Motor neuron (in vitro differentiated cells): ENCODE measurements around the gene MAP10. TPM values are rescaled to one million over a fixed set of nuclear protein-coding genes. Genes with fewer than 3 reads are reported as not detected.

ENCODE experiments used
- ATAC-seq, 8 experiments: fragments of 200-7000 bp; cut with Tn5 transposase; replicated peaks in 6 of 8; 2 replicates each; pipeline ENCODE4 v1.8.0; 2021; ENCODE audit warnings: mild to moderate bottlenecking in 8 of 8, moderate library complexity in 8 of 8
- H3K27ac ChIP-seq, 2 donors: fragments of 250-450 bp; sonication (Bioruptor Pico); 2 replicates each; pipeline ENCODE4 v1.9.0; 2021; ENCODE audit warnings: antibody characterized with exemption in 2 of 2, mild to moderate bottlenecking in 2 of 2, moderate library complexity in 1 of 2
- H3K4me1 ChIP-seq, 2 donors: fragments of 250-450 bp; sonication (Bioruptor Pico); replicated peaks in 1 of 2; 2 replicates each; pipeline ENCODE4 v1.6.1; 2021; ENCODE audit warnings: antibody characterized with exemption in 2 of 2, mild to moderate bottlenecking in 2 of 2, moderate library complexity in 1 of 2
- H3K4me3 ChIP-seq, 5 donors: fragments of 250-450 bp; sonication (Bioruptor Pico); 2 replicates each; pipeline ENCODE4 v1.9.0; 2021; ENCODE audit warnings: antibody characterized with exemption in 5 of 5, mild to moderate bottlenecking in 5 of 5, moderate library complexity in 4 of 5
- WGBS, 10 experiments: fragments of 450-650 bp; shearing (Covaris generic); methylation state at CpG; one replicate each; pipeline ENCODE4 v1.0.0; 2022; 5-methylcytosine and 5-hydroxymethylcytosine counted together
- in situ Hi-C, 9 experiments: fragments of 400-800 bp; cut with MboI; loops; one replicate each; pipeline ENCODE4 v1.15.0; 2021; ENCODE audit warnings: low sequenced_read_pairs in 9 of 9, low pct_unique_long_range_greater_than_20kb in 2 of 9; ENCODE audit not compliant: unreplicated experiment in 9 of 9
- total RNA-seq, 8 experiments: library from RNA; unstranded; fragments of 300-600 nt; gene quantifications; 2 replicates each; pipeline versions ENCODE4 v1.2.3 to v1.2.4, GENCODE V29; 2022

MAP10 gene
- total RNA-seq, 8 experiments from 2014 or later, result 2.2 to 9.5 (median 5.2) TPM

DNA sequence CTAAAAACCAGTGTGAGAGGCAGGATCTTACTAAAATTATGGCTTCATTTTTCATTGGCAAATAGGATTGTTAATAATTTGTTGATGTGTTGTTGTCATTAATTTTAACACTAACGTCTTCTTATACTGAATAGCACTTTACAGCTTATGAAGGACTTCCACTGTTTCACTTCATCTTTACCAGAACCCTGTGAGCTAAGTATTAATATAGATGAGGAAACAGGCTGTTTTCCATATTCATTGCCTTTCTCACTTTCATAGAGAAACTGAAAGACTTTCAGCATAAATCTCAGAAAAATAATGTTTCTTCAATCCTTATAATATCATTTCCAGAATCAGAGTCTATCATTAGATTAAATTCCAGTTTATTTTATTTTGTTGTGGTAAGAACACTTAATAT, 8.5 kb downstream of the MAP10 start:
- Histone ChIP-seq H3K27ac (no peak overlapping the region), H3K4me1 (peaks cover 4 to 9% of the 10 kb centered on the region in 2 donors), H3K4me3 (no peak overlapping the region)
- in situ Hi-C loops, result no loop called here
- 40 to 100% (median 85%) methylated on average over 1 of the region's 1 CpG; no CpG with 5 or more reads in 2 of the 10 experiments for WGBS, 10 experiments
- ATAC-seq, result peak in 1 of 8 experiments; percentile 44

DNA sequence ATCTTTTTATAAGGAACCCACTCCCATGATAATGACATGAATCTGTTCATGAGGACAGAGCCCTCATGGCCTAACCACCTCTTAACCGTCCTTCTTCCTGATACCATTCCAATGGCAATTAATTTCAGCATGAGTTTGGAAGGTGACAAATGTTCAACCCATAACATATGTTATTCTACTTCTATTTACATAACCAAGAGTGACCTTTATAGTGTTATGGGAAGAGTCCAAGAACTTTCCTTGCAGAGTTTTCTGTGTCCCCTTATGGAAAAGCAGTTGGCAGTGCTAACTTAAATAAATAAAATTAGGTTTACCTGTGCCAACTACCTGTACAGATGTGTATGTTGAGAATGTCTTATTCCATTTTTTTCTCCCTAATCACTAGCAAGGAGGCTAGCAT, 11.1 kb downstream of the MAP10 start:
- WGBS, 10 experiments, result 67 to 100% (median 95%) methylated on average over 1 of the region's 1 CpG; no CpG with 5 or more reads in 4 of the 10 experiments
- in situ Hi-C loops, result no loop called here
- H3K4me1 ChIP-seq, result no peaks in the 10 kb centered on the region

DNA sequence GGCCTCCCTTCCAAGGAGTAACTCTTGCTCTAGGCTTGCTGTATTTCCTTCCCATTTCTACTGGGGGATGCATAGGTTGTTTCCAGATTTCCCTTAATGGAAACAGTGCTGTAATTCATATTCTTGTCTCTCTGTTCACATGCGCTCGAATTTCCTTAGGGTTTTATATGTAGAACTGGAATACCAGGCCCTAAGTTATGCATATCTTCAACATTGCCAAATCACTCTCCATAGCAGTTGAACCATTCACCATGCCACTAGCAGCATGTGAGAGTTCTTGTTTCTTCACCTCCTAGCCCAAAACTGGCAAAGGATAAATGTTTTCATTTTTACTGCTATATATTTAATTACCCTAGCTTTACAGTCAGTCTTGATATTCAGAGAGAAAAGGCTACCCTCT, 12.8 kb downstream of the MAP10 start:
- Histone ChIP-seq H3K27ac (no peak overlapping the region), H3K4me1 (no peaks in the 10 kb centered on the region), H3K4me3 (no peak overlapping the region)
- peak in 3 of 8 experiments; percentile 46 to 73 (median 59) for ATAC-seq
- 28 to 100% (median 78%) methylated on average over 2 of the region's 2 CpGs; no CpG with 5 or more reads in 1 of the 10 experiments for WGBS, 10 experiments
- in situ Hi-C loops, result no loop called here

More for the DNA sequence above, 11.1 kb downstream of the MAP10 start:
- no peak for ATAC-seq
- Histone ChIP-seq H3K4me3 (no peak overlapping the region), H3K27ac (no peak overlapping the region)

GRCh38 chr1:232820431-232820830, 15.2 kb downstream of the MAP10 start:
- ATAC-seq, result no peak
- in situ Hi-C loops, result no loop called here
- Histone ChIP-seq H3K4me1 (no peaks in the 10 kb centered on the region), H3K27ac (no peak overlapping the region), H3K4me3 (no peak overlapping the region)
- WGBS, 10 experiments, result 88 to 100% (median 100%) methylated on average over 1 of the region's 1 CpG; no CpG with 5 or more reads in 4 of the 10 experiments

DNA sequence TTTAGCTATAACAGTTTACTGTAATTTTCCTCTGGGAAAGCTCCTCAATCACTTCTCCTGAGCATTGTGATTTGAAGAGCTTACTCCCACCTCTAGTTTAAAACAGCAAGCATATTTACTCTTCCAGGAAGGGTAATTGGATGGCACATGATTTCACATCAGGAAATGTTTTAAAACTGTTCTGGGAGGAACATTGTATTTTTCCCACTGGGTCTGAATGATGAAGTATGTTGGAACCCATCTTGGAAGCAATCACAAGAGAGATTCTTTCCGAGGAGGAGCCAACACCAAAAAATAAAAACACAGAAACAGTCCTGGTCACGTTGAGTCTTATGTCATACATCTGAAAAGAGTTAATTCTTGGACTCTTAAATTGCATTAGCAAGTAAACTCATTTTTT, 17.3 kb downstream of the MAP10 start:
- no peak for ATAC-seq
- in situ Hi-C loops, result no loop called here
- Histone ChIP-seq H3K4me3 (no peak overlapping the region), H3K27ac (no peak overlapping the region), H3K4me1 (no peaks in the 10 kb centered on the region)
- WGBS, 10 experiments, result 13 to 100% (median 83%) methylated on average over 1 to 2 of the region's 2 CpGs; no CpG with 5 or more reads in 3 of the 10 experiments

GRCh38 chr1:232826318-232826717, 21.1 kb downstream of the MAP10 start:
- Histone ChIP-seq H3K4me1 (no peaks in the 10 kb centered on the region), H3K4me3 (no peak overlapping the region), H3K27ac (no peak overlapping the region)
- WGBS, 10 experiments, result 40 to 100% (median 86%) methylated on average over 1 of the region's 1 CpG; no CpG with 5 or more reads in 2 of the 10 experiments
- in situ Hi-C loops, result no loop called here
- ATAC-seq, result no peak

GRCh38 chr1:232830661-232831060, 25.4 kb downstream of the MAP10 start:
- in situ Hi-C loops, result no loop called here
- WGBS, 10 experiments, result 85 to 95% (median 93%) methylated on average over 2 of the region's 2 CpGs; no CpG with 5 or more reads in 7 of the 10 experiments
- Histone ChIP-seq H3K27ac (no peak overlapping the region), H3K4me3 (no peak overlapping the region), H3K4me1 (no peaks in the 10 kb centered on the region)
- no peak for ATAC-seq

DNA sequence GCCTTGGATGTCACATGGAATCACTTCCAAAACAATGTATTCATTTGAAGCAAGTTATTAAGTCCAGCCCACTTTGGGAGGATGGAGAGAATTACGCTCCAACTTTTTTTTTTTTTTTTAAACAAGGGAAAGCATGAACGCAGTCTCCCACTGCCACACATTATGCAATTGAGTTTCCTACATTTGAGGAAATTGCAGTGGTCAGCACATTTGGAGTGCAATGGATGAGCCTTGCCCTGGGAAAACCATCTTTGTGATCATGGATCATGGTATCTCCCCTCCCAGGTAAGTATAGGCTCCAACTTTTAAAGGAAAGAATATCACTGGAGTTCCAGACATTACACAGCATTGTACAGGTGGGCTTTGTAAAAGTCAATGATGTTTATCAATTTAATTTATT, 26.7 kb downstream of the MAP10 start:
- H3K4me3 ChIP-seq, result no peak overlapping the region
- no peak overlapping the region for H3K27ac ChIP-seq
- 17 to 100% (median 90%) methylated on average over 1 to 2 of the region's 2 CpGs; no CpG with 5 or more reads in 1 of the 10 experiments for WGBS, 10 experiments
- no peaks in the 10 kb centered on the region for H3K4me1 ChIP-seq
- in situ Hi-C loops, result no loop called here
- ATAC-seq, result no peak

DNA sequence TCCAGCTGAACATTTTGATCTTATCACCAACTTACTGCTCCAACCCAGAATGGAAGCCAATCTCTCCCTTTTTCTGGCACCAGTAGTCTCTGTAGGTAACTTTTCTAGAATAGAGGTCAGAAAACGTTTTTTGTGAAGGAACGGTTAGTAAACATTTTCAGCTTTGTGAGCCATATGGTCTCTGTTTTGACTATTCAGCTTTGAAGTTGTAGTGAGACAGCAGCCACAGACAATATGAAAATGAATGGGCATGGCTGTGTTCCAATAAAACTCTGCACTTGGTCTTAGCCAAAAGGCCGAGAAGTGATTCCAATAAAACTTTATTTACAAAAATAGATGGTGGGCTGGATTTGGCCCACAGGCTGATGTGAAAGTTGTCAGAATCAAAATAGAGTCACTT, 28.9 kb downstream of the MAP10 start:
- no peak overlapping the region for H3K27ac ChIP-seq
- H3K4me1 ChIP-seq, result no peaks in the 10 kb centered on the region
- H3K4me3 ChIP-seq, result no peak overlapping the region
- WGBS, 10 experiments, result 0 to 79% (median 61%) methylated on average over 1 to 3 of the region's 3 CpGs; no CpG with 5 or more reads in 1 of the 10 experiments
- ATAC-seq, result no peak
- in situ Hi-C loops, result no loop called here

DNA sequence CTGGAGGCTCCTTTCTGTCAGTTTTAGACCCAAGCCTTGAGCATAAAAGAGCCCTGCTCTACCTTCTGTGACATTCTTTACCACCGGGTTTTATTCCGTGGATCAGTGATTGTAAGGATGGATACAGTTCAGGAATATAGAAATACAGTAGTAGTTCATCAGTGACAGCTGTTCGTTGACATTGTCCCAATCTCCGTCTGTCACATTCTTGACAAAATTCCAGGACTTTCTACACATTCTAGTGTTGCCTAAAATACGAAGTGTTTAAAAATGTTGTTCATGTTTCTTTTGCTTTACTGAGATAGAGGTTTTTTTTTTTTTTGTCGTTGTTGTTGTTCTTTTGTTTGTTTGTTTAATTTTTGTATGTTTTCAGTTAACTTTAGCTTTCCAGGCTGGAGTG, 29.9 kb downstream of the MAP10 start:
- no peak overlapping the region for H3K4me3 ChIP-seq
- 35 to 95% (median 82%) methylated on average over 3 to 6 of the region's 6 CpGs for WGBS, 10 experiments
- no peak for ATAC-seq
- in situ Hi-C loops, result no loop called here
- no peak overlapping the region for H3K27ac ChIP-seq
- H3K4me1 ChIP-seq, result no peaks in the 10 kb centered on the region

DNA sequence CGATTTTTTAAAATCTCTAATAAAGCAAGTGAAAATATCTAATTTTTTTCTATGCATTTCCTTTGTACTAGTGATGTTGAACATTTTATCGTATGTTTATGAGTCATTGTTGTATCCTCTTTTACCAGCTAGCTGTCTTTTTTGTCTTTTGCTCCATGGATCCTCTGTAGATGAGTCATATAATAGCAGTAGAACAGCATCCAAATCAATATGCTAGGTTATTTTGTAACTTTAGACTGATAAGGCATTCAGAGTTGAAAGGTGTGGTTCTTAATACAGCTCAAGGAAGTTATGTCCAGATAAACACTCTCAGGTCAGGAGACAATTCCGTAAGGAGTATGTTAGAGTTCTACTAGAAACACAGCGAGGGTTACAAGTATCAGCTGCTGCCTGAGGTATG, 31.9 kb downstream of the MAP10 start:
- ATAC-seq, result peak in 1 of 8 experiments; percentile 31
- in situ Hi-C loops, result no loop called here
- no peak overlapping the region for H3K27ac ChIP-seq
- 59 to 91% (median 81%) methylated on average over 2 to 4 of the region's 4 CpGs for WGBS, 10 experiments
- H3K4me3 ChIP-seq, result no peak overlapping the region
- no peaks in the 10 kb centered on the region for H3K4me1 ChIP-seq

GRCh38 chr1:232841823-232842565, 36.8 kb downstream of the MAP10 start:
- in situ Hi-C loops, result no loop called here
- no peak for ATAC-seq
- Histone ChIP-seq H3K27ac (no peak overlapping the region), H3K4me3 (no peak overlapping the region), H3K4me1 (peaks cover 5 to 6% of the 10 kb centered on the region in 2 donors)
- 43 to 100% (median 83%) methylated on average over 1 to 6 of the region's 6 CpGs for WGBS, 10 experiments

GRCh38 chr1:232844791-232845190, 39.6 kb downstream of the MAP10 start:
- in situ Hi-C loops, result no loop called here
- no peak for ATAC-seq
- Histone ChIP-seq H3K27ac (no peak overlapping the region), H3K4me3 (no peak overlapping the region), H3K4me1 (peaks cover 5 to 6% of the 10 kb centered on the region in 2 donors)
- 61 to 93% (median 80%) methylated on average over 1 to 5 of the region's 5 CpGs; no CpG with 5 or more reads in 2 of the 10 experiments for WGBS, 10 experiments
